ENCODE results near the gene CPN2.

CPN2 gene

GRCh38 chr3:194330160-194330559 lies 21.0 kb downstream of the CPN2 start (continued):
- TF ChIP-seq CREB5 (CRISPR knock-in tag; IDR thresholded peaks at IDR 0.05; ENCODE audit: low read depth) (no peak), ESRRG (CRISPR knock-in tag; IDR thresholded peaks at IDR 0.05) (no peak)

GRCh38 chr3:194329583-194329965 lies 21.6 kb downstream of the CPN2 start:
- TF ChIP-seq CSDC2 (CRISPR knock-in tag; IDR thresholded peaks at IDR 0.05), result no peak
- no peak for TF ChIP-seq TCF4 (CRISPR knock-in tag; IDR thresholded peaks at IDR 0.05; ENCODE audit: borderline replicate concordance)
- TF ChIP-seq GLIS3 (CRISPR knock-in tag; IDR thresholded peaks at IDR 0.05), result no peak
- TF ChIP-seq CREB5 (CRISPR knock-in tag; IDR thresholded peaks at IDR 0.05; ENCODE audit: low read depth), result no peak
- TF ChIP-seq BACH2 (CRISPR knock-in tag; IDR thresholded peaks at IDR 0.05; ENCODE audit: borderline replicate concordance), result no peak
- no peak for TF ChIP-seq ZFP3 (CRISPR knock-in tag; IDR thresholded peaks at IDR 0.05)
- TF ChIP-seq ESRRG (CRISPR knock-in tag; IDR thresholded peaks at IDR 0.05), result no peak
- ATAC-seq, result no peak

GRCh38 chr3:194328942-194329582 lies 22.1 kb downstream of the CPN2 start:
- no peak for ATAC-seq
- no peak for TF ChIP-seq OSR1 (CRISPR knock-in tag; IDR thresholded peaks at IDR 0.05)
- TF ChIP-seq ZFP30 (CRISPR knock-in tag; IDR thresholded peaks at IDR 0.05), result no peak
- TF ChIP-seq ZNF565 (CRISPR knock-in tag; conservative IDR thresholded peaks at IDR 0.05; ENCODE audit: low read depth), result no peak
- TF ChIP-seq ZFP3 (CRISPR knock-in tag; IDR thresholded peaks at IDR 0.05), result no peak
- TF ChIP-seq PPARA (CRISPR knock-in tag; IDR thresholded peaks at IDR 0.05; ENCODE audit: borderline replicate concordance), result no peak
- no peak for TF ChIP-seq ARNTL (CRISPR knock-in tag; IDR thresholded peaks at IDR 0.05; ENCODE audit: borderline replicate concordance, low read depth)
- TF ChIP-seq ZNF70 (CRISPR knock-in tag; IDR thresholded peaks at IDR 0.05), result no peak
- TF ChIP-seq GLIS3 (CRISPR knock-in tag; IDR thresholded peaks at IDR 0.05), result no peak
- TF ChIP-seq ESRRG (CRISPR knock-in tag; IDR thresholded peaks at IDR 0.05), result no peak
- TF ChIP-seq ISL1 (CRISPR knock-in tag; IDR thresholded peaks at IDR 0.05), result no peak
- TF ChIP-seq CSDC2 (CRISPR knock-in tag; IDR thresholded peaks at IDR 0.05), result no peak
- TF ChIP-seq CREB5 (CRISPR knock-in tag; IDR thresholded peaks at IDR 0.05; ENCODE audit: low read depth), result no peak

GRCh38 chr3:194328053-194328657 lies 23.0 kb downstream of the CPN2 start:
- no peak for TF ChIP-seq TCF4 (CRISPR knock-in tag; IDR thresholded peaks at IDR 0.05; ENCODE audit: borderline replicate concordance)
- TF ChIP-seq CSRNP3 (CRISPR knock-in tag; IDR thresholded peaks at IDR 0.05), result no peak
- TF ChIP-seq CREB5 (CRISPR knock-in tag; IDR thresholded peaks at IDR 0.05; ENCODE audit: low read depth), result no peak
- TF ChIP-seq POU6F1 (CRISPR knock-in tag; IDR thresholded peaks at IDR 0.05; ENCODE audit: borderline replicate concordance, low read depth), result no peak
- TF ChIP-seq BACH2 (CRISPR knock-in tag; IDR thresholded peaks at IDR 0.05; ENCODE audit: borderline replicate concordance), result no peak
- no peak for TF ChIP-seq SNAI2 (CRISPR knock-in tag; IDR thresholded peaks at IDR 0.05)
- no peak for TF ChIP-seq TSHZ2 (CRISPR knock-in tag; IDR thresholded peaks at IDR 0.05)
- TF ChIP-seq PATZ1 (CRISPR knock-in tag; IDR thresholded peaks at IDR 0.05; ENCODE audit: borderline replicate concordance), result no peak
- no peak for TF ChIP-seq ZNF70 (CRISPR knock-in tag; IDR thresholded peaks at IDR 0.05)
- ATAC-seq, result peak; percentile 4; the same call in 2 of the 3 replicates
